ENCODE measurements around the gene SIGLEC9.
"Not testable (repeated sequence)": the region's sequence is repeated elsewhere in the genome, so short reads cannot be mapped to it uniquely, and the experiment has no call there.

Gene SIGLEC9

DNA sequence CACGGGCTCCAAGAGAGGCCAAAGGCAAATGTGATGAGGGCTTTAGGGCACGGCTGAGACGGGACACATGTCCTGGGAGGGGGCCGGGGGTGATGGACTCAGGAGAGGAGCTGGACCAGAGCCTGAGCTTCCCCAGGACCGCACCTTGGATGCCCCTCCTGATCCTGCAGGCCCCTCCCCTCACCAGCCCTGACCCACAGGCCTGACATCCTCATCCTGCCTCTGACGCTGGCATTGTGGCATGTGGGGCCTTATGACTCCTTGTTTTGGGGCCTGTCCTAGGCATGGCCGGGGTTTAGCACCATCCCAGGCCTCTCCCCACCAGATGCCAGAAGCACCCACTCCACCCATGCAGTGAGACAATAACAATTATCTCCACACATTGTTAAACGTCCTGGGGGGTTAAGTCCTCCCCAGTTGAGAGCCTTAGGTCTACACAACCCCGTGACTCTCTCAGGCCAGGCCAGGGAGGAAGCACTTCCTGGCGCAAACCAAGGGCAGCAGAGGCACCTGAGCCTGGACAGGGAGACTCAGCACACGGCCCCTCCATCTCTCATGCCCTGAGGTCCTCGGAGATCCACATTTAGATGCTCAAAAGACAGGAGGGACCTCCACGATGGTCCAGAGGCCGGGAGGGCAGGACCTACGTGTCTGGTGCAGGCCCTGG, 18.2 kb downstream of the SIGLEC9 start:
- not testable (repeated sequence) for DNase-seq

DNA sequence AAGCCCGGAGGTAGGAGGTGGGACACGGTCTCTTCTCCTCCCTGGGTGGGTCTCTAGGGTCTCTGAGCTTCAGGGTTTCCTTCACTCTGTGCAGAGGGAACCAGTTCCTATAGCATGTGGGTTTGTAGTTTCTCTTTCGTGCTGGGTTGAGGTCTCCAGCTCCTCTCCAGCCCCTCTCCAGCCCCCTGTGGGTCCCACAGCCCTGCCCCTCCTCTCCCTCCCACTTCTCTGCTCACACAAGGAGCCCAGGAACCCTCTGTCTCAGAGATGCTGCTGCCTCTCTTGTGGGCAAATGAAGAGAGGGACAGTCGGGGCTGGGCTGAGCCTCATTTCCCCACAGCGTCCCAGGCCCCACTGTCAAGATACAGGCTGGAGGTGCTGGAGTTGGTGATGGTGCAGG, 18.8 kb downstream of the SIGLEC9 start:
- no peak for DNase-seq

DNA sequence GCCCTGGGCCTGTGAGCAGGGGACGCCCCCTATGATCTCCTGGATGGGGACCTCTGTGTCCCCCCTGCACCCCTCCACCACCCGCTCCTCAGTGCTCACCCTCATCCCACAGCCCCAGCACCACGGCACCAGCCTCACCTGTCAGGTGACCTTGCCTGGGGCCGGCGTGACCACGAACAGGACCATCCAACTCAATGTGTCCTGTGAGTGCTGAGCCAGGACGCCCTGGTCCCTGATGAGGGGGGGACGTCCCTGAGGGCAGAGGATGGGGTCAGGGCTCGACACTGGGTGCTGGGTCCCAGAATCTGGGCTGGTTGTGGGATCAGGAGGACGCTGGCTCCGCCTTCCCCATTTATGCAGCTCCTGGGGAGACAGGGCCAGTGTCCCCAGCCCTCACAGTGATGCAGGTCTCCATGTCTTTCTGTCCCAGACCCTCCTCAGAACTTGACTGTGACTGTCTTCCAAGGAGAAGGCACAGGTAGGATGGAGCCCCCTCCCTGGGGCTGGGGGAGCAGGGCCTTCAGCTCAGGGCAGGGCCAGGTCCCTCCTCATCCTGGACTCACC, 19.9 kb downstream of the SIGLEC9 start:
- DNase-seq: no peak

DNA sequence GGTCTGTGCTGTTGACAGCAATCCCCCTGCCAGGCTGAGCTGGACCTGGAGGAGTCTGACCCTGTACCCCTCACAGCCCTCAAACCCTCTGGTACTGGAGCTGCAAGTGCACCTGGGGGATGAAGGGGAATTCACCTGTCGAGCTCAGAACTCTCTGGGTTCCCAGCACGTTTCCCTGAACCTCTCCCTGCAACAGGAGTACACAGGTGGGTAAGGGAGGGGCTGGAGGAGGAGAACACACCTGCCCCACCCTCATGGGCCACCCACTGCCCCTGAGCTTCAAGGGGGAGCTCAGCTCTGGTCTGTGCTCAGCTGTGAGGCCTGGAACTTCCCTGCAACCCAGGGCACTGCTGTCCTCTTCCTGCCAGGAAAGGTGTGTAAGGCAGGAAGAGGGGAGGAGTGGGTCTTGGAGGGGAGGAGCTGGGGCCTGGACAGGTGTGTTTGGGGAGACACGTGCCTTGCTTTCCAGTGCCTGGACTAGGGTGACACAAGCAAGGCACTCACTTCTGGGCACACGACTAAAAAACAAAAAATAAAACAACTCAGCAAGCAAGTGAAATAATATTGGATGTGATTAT, 21.3 kb downstream of the SIGLEC9 start:
- DNase-seq: no peak

DNA sequence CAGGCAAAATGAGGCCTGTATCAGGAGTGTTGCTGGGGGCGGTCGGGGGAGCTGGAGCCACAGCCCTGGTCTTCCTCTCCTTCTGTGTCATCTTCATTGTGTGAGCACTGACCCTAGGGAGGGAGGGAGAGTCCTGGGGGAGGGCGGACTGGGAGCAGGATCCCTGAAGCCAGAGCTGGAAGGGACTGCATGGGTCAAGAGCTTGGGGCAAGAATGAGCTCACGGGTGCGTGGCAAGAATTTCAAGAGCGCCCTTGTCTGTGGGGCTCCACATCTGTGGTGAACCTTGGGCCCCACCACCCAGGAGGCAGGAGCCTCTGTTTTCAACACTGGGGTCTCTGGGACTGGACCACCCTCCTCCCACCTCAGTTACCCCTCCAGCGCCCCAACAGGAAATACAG, 22.0 kb downstream of the SIGLEC9 start:
- DNase-seq: no peak

DNA sequence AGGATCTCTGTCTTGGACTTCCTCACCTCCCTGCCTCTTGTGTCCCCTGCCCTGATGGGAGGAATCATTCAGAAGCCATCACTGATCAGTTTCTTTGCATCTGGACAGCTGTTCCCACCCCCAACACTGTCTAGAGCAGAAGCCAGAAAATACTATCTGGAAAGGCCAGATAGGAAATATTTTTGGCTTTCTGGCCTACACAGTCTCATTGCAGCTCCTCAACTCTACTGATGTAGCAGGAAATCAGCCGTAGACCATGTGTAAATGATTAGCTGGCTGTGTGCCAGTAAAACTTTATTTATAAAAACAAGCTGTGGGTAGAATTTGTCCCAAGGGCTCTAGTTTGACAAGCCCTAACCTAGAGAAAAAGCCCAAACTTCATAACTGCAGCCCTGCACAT, 23.0 kb downstream of the SIGLEC9 start:
- no peak for DNase-seq

DNA sequence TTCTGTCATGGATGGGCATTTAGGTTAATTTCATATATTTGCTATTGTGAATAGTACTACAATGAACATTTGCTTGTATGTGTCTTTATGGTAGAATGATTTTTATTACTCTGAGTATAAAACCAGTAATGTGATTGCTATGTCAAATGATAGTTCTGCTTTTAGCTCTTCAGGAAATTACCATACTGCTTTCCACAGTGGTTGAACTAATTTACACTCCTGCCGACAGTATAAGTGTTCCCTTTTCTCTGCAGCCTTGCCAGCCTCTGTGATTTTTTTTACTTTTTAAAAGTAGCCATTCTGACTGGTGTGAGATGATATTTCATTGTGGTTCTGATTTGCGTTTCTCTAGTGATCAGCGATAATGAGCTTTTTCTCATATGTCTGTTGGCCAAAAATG, 23.9 kb downstream of the SIGLEC9 start:
- no peak for DNase-seq

DNA sequence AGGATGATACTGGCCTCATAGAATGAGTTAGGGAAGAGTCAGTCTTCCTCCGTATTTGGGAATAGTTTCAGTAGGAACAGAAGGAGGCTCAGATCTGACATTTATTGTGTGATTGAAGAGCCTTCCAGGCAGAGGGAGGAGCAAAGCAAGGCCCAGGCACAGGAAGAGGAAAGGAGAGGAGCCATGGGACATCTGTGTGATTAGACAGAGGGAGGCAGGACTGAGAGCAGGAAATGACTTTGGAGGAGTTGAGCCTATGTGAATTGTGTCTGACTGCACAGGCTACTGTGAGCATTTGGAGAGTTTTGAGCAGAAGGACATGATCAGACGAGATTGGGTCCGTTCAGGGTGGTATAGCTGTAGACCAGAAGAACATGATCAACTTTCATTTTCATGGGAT, 25.9 kb downstream of the SIGLEC9 start:
- no peak for DNase-seq

DNA sequence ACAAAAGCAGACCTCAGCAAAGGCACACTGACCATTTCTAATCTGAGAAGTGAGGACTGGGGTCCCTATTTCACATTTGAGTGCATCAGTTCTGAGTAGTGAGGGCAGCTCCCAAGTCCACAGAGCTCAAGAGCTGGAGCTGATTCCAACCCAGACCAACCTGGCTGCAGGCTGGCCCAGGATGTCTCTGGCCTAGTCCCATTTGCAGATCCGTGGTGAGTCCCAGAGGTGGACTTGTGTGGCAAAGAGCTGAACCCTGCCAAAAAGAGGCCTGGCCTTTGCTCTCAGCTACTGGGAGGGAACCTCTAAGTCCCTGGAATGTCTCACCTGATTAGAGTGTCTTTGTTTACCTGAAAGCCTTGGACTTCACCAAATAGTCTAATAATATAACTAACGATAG, 32.0 kb downstream of the SIGLEC9 start:
- no peak for DNase-seq

DNA sequence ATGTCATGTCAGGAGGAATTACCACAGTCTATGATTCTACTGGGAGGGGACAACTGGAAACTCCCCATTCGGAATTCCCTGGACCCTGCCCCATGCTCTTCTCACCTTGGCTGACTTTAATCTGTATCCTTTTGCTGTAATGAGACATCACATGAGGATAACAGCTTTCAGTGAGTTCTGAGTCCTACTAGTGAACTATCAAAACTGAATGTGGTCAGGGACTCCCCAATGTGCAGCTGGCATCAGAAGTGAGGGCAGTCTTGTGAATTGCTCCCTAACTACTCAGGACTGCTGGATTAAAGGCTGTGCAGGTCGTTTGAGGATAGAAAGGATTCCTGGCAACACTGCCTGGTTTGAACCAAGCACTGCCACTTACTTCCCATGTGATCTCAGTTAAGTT, 32.6 kb downstream of the SIGLEC9 start:
- no peak for DNase-seq

DNA sequence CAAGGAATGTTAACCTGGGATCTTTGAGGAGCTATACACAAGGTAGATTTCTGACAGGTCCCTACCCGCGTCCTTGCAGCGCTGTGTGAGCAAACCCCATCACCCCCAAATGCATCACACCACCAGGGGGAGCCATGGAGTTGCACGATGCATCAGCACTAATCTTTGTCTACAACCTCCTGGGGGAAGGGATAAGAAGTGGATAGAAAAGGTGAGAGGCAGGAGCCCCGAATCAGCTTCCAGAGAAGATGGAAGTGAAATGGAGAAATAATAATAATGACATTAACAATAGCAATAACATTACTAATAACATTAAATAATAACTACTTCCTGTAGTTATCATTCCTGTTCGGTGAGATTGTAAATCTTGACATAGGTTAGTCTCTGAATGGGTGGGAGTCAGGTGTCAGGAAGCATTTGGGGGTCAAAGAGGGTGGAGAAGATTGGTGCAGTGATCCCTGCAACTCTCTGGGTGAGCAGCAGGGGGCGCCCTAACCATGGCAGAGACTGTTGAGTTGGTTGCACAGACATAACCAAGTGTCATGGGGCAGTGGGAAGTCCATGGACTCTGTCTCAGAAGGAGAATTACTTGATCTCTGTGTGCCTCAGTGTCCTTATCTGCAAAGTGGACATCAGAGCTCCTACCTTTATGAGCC, 33.9 kb downstream of the SIGLEC9 start:
- peak in 7 of 56 donors; percentile 1 to 42 (median 10) for DNase-seq

DNA sequence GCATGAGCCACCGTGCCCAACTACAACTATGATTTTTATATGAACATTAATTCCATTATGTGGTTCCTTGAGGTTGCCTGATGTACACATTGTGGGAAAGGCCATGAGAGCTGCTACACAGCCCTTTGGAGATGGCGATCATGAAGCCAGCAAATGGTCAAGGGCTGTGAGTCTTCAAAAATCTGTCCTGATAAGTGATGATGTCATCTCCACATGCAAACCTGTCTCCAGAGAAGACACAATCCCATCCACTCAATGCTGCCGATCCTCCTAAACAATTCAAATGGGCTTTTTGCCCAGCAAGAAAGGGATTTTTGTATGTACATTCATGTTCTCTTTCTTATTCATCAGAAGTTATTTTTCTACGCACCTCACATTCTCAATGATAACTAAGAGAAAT, 35.0 kb downstream of the SIGLEC9 start:
- no peak for DNase-seq

DNA sequence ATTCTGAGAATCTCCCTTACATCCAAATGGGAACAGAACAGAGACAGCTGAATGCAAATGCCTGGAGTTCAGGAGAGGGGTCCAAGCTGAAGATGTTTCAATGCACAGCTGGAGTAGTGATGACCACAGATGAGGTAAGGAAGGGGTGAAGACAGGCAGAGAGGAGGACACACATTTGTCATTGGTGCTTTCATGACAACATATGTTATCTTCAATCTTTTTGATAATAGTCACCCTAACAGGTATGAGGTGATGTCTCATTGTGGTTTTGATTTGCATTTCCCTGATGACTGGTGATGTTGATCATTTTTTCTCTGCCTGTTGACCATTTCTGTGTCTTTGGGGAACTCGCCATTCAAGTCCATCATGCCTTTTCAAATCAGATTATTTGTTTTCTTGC, 36.6 kb downstream of the SIGLEC9 start:
- no peak for DNase-seq

DNA sequence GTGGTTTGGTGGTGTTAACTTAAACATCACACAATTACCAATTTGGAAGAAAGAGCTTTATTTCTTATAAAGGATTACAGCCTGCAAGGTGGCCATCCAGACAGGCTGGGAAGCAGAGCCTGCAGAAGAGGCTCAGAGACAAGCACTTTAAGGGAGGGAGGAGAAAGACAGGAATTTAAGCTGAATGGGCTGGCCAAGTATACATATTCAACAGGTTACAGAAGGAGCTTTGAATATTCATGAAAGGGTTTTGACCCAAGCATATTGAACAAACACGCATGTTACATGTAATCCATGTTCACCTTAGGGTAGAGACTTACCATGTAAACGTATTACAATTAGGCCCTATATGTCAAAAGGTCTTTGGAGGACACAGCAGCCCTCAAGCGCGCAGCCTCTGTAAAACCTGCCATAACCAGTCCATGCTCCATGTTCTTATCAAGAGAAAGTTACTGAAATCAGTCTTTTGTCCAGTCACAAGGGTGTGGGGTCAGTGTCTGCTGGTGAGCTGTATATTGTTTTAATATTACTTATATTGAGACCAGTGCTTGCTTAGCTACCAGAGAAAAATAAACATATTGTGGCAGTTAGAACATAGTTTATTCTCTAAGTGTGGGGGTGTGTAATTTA, 37.3 kb downstream of the SIGLEC9 start:
- no peak for DNase-seq

DNA sequence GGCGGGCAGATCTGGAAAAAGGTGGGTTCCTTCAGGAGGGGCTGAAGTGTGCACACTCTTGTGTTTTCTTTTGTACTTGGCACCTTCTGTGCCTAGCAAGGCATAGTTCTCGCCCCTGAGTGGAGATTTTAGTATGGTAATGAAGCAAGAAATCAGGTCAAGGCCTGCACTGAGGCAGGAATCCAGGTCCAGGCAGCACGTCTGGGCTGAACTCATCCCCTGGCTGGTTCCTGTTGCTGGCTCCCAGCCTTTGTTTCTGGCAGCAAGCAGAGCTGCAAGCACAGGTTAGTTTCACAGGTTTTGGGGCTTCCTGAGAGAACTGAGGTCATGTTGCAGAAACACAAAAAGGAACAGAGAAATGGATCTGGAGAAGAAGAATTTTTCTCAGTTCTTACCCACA, 38.6 kb downstream of the SIGLEC9 start:
- no peak for DNase-seq

DNA sequence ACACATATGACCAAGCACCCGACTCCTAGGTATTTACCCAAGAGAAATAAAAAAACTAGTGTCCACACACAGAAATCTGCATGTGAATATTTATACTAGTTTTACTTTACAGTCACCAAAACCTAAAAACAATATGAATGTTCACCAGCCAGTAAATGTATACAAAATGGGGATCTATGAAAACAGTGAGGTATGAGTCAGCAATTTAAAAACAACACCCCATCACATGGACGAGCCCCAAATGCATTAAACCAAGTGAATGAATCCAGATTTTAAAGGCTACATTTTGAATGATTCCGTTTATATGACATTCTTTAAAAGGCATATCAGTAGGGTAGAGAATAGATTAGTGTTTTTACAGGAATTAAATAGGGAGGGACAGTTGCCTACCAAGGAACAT, 39.5 kb downstream of the SIGLEC9 start:
- no peak for DNase-seq

DNA sequence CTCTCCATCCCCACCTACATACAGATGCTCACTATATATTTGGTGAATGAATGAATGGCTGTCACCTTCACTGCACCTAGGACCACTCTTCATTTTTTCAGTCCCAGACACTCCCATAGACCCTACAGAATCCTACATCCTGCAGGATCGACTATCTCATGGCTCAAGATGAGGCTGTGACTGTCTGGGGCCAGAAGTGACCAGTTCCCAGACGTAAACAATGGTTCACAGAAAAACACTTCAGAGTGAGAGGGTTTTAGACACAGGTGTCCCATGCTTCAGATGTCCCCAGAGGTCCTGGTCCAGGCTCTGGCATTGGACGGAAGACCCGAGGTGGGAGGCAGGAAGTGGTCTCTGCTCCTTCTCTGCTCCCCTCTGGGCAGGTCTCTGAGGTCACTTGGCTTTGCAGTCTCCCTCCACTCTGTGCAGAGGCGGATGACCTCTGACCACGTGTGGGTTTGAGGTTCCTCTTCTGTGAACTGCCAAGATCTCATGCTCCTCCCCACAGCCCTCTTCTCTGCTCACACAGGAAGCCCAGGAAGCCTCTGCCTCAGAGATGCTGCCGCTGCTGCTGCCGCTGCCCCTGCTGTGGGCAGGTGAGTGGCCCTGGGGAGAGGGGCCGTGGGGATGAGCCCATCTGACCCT, 42.3 kb downstream of the SIGLEC9 start:
- peak in 7 of 56 donors; percentile 3 to 56 (median 12) for DNase-seq

DNA sequence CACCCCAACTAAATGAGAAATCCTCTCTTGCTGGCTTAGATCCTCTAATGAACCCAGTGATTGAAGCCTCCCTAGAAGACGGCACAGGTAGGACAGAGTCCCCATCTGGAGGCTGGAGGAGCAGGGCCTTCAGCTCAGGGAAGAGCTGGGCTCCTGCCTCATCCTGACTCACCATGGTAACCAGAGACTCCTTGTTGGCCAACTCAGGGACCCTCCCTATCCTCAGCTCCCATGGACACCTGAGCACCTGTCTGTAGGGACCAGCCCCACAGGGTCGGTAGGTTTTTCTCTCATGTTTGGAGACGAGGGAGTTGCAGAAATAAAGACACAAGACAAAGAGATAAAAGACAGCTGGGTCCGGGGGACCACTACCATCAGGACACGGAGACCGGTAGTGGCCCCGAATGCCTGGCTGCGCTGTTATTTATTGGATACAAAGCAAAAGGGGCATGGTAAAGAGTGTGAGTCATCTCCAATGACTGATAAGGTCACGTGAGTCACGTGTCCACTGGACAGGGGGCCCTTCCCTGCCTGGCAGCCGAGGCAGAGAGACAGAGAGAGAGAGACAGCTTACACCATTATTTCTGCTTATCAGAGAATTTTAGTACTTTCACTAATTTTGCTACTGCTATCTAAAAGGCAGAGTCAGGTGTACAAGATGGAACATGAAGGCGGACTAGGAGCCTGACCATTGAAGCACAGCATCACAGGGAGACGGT, 44.0 kb downstream of the SIGLEC9 start:
- DNase-seq: no peak

DNA sequence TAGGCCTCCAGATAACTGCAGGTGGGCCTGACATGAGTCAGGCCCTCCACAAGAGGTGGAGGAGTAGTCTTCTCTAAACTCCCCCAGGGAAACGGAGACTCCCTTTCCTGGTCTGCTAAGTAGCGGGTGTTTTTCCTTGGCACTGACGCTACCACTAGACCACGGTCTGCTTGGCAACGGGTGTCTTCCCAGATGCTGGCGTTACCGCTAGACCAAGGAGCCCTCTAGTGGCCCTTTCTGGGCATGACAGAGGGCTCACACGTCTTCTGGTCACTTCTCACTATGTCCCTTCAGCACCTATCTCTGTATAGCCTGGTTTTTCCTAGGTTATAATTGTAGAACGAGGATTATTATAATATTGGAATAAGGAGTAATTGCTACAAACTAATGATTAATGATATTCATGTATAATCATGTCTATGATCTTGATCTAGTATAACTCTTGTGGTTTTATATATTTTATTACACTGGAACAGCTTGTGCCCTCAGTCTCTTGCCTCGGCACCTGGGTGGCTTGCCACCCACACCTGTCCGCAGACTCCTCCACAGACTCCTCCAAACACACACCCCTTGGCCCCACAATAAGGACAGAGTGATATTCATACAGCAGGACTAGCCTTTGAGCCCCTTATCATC, 44.7 kb downstream of the SIGLEC9 start:
- DNase-seq: peak in 40 of 56 donors; percentile 4 to 80 (median 36)

DNA sequence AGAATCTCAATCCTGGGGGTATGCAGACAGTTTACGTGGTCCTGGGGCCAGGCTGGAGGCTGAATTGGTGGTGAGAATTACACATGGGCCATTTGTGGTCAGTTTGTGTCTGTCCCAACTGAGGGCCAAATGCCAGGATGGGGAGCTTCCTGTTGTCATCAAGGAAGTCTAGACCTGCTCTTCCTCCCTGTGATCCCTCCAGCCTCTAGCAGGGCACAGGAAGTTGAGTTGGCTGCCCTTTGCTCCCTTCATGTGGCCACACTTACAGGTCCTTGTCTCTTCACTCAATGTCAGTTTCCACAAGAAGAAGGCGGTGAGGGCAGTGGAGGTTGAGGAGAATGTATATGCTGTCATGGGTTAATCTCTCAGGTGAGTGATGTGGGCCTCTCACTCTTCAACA, 47.5 kb downstream of the SIGLEC9 start:
- no peak for DNase-seq

DNA sequence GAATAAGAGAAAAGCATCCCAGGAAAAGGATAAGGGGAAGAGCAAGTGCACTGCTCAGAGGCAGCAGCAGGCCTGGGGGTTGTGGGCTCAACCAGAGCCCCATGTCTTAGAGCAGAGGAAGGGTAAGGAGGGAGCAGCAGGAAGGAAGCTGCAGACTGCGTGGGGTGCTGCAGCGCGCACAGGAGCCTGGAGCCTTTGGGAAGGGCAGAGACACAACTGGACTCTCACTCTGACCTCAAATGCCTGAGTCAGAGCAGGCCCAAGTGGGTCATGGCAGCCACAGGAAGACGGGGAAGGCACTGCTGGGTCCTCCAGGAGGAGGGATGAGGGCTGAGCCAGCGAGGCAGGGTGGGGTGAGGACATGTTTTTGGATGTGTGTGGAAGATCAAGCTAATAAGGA, 49.0 kb downstream of the SIGLEC9 start:
- DNase-seq: no peak
